HEK293 (cell line): ENCODE data around the gene KPTN.
A peak's percentile ranks its signal among the peaks of the same experiment; 100 is the strongest.

ENCODE experiments used
- CTCF ChIA-PET: fragments of 350-600 bp; formaldehyde crosslinking; extraction: SDS; loops from one replicate; lab custom pipeline; 2021; ENCODE audit warnings: antibody characterized with exemption; lab: Yijun Ruan, JAX
- POLR2A ChIA-PET: fragments of 300-600 bp; formaldehyde crosslinking; extraction: SDS; loops from one replicate; lab custom pipeline; 2020; ENCODE audit warnings: antibody characterized with exemption, inconsistent platforms; lab: Yijun Ruan, JAX
- H3K27ac ChIP-seq: fragments of 200-500 bp; sonication (Bioruptor generic); 2 replicates; pipeline ENCODE4 v1.5.1; 2014; ENCODE audit warnings: low read depth, low read length, control low read depth, inconsistent platforms; ENCODE audit errors: extremely low read depth
- H3K36me3 ChIP-seq, 2 experiments: fragments of 200-500 bp in 1 of 2; sonication (Bioruptor generic) in 1 of 2; 1 replicate in 1 of 2; 2 replicates in 1 of 2; pipeline ENCODE4 v1.5.1; 2014 to 2017; ENCODE audit warnings: inconsistent platforms in 2 of 2, low read length in 2 of 2; ENCODE audit not compliant: control insufficient read depth in 2 of 2, insufficient read depth in 1 of 2
- H3K4me1 ChIP-seq: fragments of 200-500 bp; sonication (Bioruptor generic); 2 replicates; pipeline ENCODE4 v1.5.1; 2014; ENCODE audit warnings: mild to moderate bottlenecking, low read length, inconsistent platforms; ENCODE audit not compliant: control insufficient read depth, insufficient read depth
- H3K4me3 ChIP-seq: 2 replicates; pipeline ENCODE4 v1.5.1; 2011; ENCODE audit warnings: low read depth, mild to moderate bottlenecking, control low read depth, low read length, moderate library complexity
- H3K9me3 ChIP-seq: fragments of 200-500 bp; sonication (Bioruptor generic); 2 replicates; pipeline ENCODE4 v1.5.1; 2014; ENCODE audit warnings: low read depth, low read length, inconsistent platforms; ENCODE audit not compliant: control insufficient read depth, insufficient read depth
- GLIS1 ChIP-seq: fragments of 450-650 bp; formaldehyde crosslinking; IDR thresholded peaks from 2 replicates; pipeline ENCODE4 v1.5.1; 2016; ENCODE audit warnings: missing biosample characterization, missing genetic modification characterization
- OSR2 ChIP-seq: fragments of 450-650 bp; formaldehyde crosslinking; IDR thresholded peaks from 2 replicates; pipeline ENCODE4 v1.5.1; 2016; ENCODE audit warnings: missing biosample characterization, missing genetic modification characterization
- SP2 ChIP-seq: fragments of 450-650 bp; formaldehyde crosslinking; IDR thresholded peaks from 2 replicates; pipeline ENCODE4 v1.5.1; 2016; ENCODE audit warnings: missing biosample characterization, missing genetic modification characterization
- YY1 ChIP-seq: fragments of 450-650 bp; formaldehyde crosslinking; IDR thresholded peaks from 2 replicates; pipeline ENCODE4 v1.5.1; 2018; ENCODE audit warnings: missing biosample characterization, missing genetic modification characterization
- ZFP69B ChIP-seq: fragments of 450-650 bp; formaldehyde crosslinking; IDR thresholded peaks from 2 replicates; pipeline ENCODE4 v1.5.1; 2016; ENCODE audit warnings: missing biosample characterization, missing genetic modification characterization
- ZIC2 ChIP-seq: fragments of 450-650 bp; formaldehyde crosslinking; IDR thresholded peaks from 2 replicates; pipeline ENCODE4 v1.5.1; 2016; ENCODE audit warnings: missing biosample characterization, missing genetic modification characterization
- ZNF132 ChIP-seq: fragments of 450-650 bp; formaldehyde crosslinking; IDR thresholded peaks from 2 replicates; pipeline ENCODE4 v1.5.1; 2017; ENCODE audit warnings: missing biosample characterization, missing genetic modification characterization, borderline replicate concordance
- ZNF223 ChIP-seq: fragments of 450-650 bp; formaldehyde crosslinking; IDR thresholded peaks from 2 replicates; pipeline ENCODE4 v1.5.1; 2016; ENCODE audit warnings: missing biosample characterization, missing genetic modification characterization
- ZNF416 ChIP-seq: fragments of 450-650 bp; formaldehyde crosslinking; IDR thresholded peaks from 2 replicates; pipeline ENCODE4 v1.5.1; 2016; ENCODE audit warnings: missing biosample characterization, missing genetic modification characterization
- ZNF423 ChIP-seq: fragments of 450-650 bp; formaldehyde crosslinking; IDR thresholded peaks from 2 replicates; pipeline ENCODE4 v1.5.1; 2016; ENCODE audit warnings: missing biosample characterization, missing genetic modification characterization
- ZNF510 ChIP-seq: fragments of 450-650 bp; formaldehyde crosslinking; IDR thresholded peaks from 2 replicates; pipeline ENCODE4 v1.5.1; 2018; ENCODE audit warnings: mild to moderate bottlenecking, missing genetic modification characterization, missing biosample characterization; ENCODE audit not compliant: insufficient replicate concordance
- ZNF560 ChIP-seq: fragments of 450-650 bp; formaldehyde crosslinking; IDR thresholded peaks from 2 replicates; pipeline ENCODE4 v1.5.1; 2017; ENCODE audit warnings: missing biosample characterization, missing genetic modification characterization, borderline replicate concordance
- ZNF777 ChIP-seq: fragments of 450-650 bp; formaldehyde crosslinking; IDR thresholded peaks from 2 replicates; pipeline ENCODE4 v1.5.1; 2017; ENCODE audit warnings: missing biosample characterization, missing genetic modification characterization, borderline replicate concordance
- ZNF837 ChIP-seq: fragments of 450-650 bp; formaldehyde crosslinking; IDR thresholded peaks from 2 replicates; pipeline ENCODE4 v1.5.1; 2016; ENCODE audit warnings: missing biosample characterization, missing genetic modification characterization
- TF ChIP-seq, protein P1 (sequence below): fragments of 450-650 bp; formaldehyde crosslinking; IDR thresholded peaks from 2 replicates; pipeline ENCODE4 v1.5.1; 2016; ENCODE audit warnings: missing biosample characterization, missing genetic modification characterization
- TF ChIP-seq, protein P2 (sequence below): fragments of 450-650 bp; formaldehyde crosslinking; IDR thresholded peaks from 2 replicates; pipeline ENCODE4 v1.5.1; 2016; ENCODE audit warnings: missing biosample characterization, missing genetic modification characterization, borderline replicate concordance
- TF ChIP-seq, protein P3 (sequence below): fragments of 450-650 bp; formaldehyde crosslinking; IDR thresholded peaks from 2 replicates; pipeline ENCODE4 v1.5.1; 2017; ENCODE audit warnings: missing biosample characterization, missing genetic modification characterization
- TF ChIP-seq, protein P4 (sequence below): fragments of 450-650 bp; formaldehyde crosslinking; IDR thresholded peaks from 2 replicates; pipeline ENCODE4 v1.5.1; 2016; ENCODE audit warnings: missing biosample characterization, missing genetic modification characterization
- TF ChIP-seq, protein P5 (sequence below): fragments of 450-650 bp; formaldehyde crosslinking; IDR thresholded peaks from 2 replicates; pipeline ENCODE4 v1.5.1; 2016; ENCODE audit warnings: missing biosample characterization, missing genetic modification characterization
- TF ChIP-seq, protein P6 (sequence below): fragments of 450-650 bp; formaldehyde crosslinking; IDR thresholded peaks from 2 replicates; pipeline ENCODE4 v1.5.1; 2016; ENCODE audit warnings: missing biosample characterization, missing genetic modification characterization

Gene KPTN

DNA sequence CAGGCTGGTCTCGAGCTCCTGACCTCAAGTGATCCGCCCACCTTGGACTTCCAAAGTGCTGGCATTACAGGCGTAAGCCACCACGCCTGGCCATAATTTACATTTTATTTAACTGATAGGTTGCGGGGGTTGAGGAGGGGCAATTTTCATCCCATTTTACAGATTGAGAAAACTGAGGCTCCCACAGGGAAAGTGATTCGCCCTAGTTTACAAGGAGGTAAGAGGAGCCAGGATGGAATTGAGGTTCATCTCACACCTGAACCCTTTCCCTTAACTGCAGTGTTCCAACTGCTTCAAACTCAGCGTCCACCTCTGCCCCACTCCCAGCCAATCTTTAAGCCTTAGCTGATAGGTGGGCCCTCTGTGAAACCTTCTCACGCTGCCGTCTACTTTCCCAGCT, 34.8 kb upstream of the KPTN start (continued):
- TF ChIP-seq, protein P1, sequence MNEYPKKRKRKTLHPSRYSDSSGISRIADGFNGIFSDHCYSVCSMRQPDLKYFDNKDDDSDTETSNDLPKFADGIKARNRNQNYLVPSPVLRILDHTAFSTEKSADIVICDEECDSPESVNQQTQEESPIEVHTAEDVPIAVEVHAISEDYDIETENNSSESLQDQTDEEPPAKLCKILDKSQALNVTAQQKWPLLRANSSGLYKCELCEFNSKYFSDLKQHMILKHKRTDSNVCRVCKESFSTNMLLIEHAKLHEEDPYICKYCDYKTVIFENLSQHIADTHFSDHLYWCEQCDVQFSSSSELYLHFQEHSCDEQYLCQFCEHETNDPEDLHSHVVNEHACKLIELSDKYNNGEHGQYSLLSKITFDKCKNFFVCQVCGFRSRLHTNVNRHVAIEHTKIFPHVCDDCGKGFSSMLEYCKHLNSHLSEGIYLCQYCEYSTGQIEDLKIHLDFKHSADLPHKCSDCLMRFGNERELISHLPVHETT (tag by site-specific recombination), result no peak
- TF ChIP-seq ZNF423 (tag by site-specific recombination) (no peak), ZNF837 (no peak), ZNF416 (tag by site-specific recombination) (no peak), ZNF777 (tag by site-specific recombination) (no peak)
- TF ChIP-seq, protein P2, sequence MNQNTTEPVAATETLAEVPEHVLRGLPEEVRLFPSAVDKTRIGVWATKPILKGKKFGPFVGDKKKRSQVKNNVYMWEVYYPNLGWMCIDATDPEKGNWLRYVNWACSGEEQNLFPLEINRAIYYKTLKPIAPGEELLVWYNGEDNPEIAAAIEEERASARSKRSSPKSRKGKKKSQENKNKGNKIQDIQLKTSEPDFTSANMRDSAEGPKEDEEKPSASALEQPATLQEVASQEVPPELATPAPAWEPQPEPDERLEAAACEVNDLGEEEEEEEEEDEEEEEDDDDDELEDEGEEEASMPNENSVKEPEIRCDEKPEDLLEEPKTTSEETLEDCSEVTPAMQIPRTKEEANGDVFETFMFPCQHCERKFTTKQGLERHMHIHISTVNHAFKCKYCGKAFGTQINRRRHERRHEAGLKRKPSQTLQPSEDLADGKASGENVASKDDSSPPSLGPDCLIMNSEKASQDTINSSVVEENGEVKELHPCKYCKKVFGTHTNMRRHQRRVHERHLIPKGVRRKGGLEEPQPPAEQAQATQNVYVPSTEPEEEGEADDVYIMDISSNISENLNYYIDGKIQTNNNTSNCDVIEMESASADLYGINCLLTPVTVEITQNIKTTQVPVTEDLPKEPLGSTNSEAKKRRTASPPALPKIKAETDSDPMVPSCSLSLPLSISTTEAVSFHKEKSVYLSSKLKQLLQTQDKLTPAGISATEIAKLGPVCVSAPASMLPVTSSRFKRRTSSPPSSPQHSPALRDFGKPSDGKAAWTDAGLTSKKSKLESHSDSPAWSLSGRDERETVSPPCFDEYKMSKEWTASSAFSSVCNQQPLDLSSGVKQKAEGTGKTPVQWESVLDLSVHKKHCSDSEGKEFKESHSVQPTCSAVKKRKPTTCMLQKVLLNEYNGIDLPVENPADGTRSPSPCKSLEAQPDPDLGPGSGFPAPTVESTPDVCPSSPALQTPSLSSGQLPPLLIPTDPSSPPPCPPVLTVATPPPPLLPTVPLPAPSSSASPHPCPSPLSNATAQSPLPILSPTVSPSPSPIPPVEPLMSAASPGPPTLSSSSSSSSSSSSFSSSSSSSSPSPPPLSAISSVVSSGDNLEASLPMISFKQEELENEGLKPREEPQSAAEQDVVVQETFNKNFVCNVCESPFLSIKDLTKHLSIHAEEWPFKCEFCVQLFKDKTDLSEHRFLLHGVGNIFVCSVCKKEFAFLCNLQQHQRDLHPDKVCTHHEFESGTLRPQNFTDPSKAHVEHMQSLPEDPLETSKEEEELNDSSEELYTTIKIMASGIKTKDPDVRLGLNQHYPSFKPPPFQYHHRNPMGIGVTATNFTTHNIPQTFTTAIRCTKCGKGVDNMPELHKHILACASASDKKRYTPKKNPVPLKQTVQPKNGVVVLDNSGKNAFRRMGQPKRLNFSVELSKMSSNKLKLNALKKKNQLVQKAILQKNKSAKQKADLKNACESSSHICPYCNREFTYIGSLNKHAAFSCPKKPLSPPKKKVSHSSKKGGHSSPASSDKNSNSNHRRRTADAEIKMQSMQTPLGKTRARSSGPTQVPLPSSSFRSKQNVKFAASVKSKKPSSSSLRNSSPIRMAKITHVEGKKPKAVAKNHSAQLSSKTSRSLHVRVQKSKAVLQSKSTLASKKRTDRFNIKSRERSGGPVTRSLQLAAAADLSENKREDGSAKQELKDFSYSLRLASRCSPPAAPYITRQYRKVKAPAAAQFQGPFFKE (tag by site-specific recombination), result no peak
- TF ChIP-seq, all 188 proteins: peak for 0

DNA sequence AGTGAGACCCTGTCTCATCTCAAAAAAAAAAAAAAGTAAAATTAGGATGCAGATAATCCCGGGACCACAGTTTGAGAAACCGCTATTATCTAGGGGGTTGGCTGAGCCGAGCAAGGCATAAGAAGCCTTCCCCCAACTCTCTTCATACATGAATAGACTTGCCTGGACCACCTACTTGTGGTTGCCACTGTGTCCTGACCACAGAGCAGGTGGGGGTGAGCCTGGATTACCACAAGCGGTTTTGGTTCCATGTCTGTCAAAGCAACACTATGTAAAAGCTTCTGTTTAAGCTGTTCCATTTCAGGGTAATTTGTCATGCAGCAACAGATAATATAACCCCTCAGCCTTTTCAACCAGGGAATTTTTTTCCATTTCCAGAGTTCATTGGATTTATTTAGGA, 34.1 kb upstream of the KPTN start:
- H3K27ac ChIP-seq, result no peak overlapping the region
- CTCF ChIA-PET, result interaction anchor here (0.6 to 0.7 kb wide), 3 partner anchors 12 to 90 kb away, joined by 3 read pairs; no protein-coding TSS in a partner anchor
- peaks cover 5% of the 10 kb centered on the region for H3K4me1 ChIP-seq
- POLR2A ChIA-PET, result no interaction called here
- H3K9me3 ChIP-seq, result no peaks in the 10 kb centered on the region
- H3K36me3 ChIP-seq, result no peaks in the 10 kb centered on the region
- no peak overlapping the region for H3K4me3 ChIP-seq
- TF ChIP-seq ZIC2 (tag by site-specific recombination), result peak; percentile 88
- TF ChIP-seq ZNF560 (tag by site-specific recombination), result no peak
- TF ChIP-seq OSR2, result peak; percentile 45; the same call in 1 of the 2 replicates
- TF ChIP-seq ZNF510 (tag by site-specific recombination), result no peak
- TF ChIP-seq, protein P3, sequence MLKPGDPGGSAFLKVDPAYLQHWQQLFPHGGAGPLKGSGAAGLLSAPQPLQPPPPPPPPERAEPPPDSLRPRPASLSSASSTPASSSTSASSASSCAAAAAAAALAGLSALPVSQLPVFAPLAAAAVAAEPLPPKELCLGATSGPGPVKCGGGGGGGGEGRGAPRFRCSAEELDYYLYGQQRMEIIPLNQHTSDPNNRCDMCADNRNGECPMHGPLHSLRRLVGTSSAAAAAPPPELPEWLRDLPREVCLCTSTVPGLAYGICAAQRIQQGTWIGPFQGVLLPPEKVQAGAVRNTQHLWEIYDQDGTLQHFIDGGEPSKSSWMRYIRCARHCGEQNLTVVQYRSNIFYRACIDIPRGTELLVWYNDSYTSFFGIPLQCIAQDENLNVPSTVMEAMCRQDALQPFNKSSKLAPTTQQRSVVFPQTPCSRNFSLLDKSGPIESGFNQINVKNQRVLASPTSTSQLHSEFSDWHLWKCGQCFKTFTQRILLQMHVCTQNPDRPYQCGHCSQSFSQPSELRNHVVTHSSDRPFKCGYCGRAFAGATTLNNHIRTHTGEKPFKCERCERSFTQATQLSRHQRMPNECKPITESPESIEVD, result no peak
- TF ChIP-seq, protein P4, sequence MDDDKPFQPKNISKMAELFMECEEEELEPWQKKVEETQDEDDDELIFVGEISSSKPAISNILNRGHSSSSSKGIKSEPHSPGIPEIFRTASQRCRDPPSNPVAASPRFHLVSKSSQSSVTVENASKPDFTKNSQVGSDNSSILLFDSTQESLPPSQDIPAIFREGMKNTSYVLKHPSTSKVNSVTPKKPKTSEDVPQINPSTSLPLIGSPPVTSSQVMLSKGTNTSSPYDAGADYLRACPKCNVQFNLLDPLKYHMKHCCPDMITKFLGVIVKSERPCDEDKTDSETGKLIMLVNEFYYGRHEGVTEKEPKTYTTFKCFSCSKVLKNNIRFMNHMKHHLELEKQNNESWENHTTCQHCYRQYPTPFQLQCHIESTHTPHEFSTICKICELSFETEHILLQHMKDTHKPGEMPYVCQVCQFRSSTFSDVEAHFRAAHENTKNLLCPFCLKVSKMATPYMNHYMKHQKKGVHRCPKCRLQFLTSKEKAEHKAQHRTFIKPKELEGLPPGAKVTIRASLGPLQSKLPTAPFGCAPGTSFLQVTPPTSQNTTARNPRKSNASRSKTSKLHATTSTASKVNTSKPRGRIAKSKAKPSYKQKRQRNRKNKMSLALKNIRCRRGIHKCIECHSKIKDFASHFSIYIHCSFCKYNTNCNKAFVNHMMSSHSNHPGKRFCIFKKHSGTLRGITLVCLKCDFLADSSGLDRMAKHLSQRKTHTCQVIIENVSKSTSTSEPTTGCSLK (tag by site-specific recombination), result no peak
- TF ChIP-seq SP2, result no peak
- TF ChIP-seq GLIS1 (tag by site-specific recombination), result peak; percentile 38; the same call in 1 of the 2 replicates
- no peak for TF ChIP-seq ZFP69B
- TF ChIP-seq ZNF132, result no peak
- TF ChIP-seq YY1, result no peak
- TF ChIP-seq, protein P5, sequence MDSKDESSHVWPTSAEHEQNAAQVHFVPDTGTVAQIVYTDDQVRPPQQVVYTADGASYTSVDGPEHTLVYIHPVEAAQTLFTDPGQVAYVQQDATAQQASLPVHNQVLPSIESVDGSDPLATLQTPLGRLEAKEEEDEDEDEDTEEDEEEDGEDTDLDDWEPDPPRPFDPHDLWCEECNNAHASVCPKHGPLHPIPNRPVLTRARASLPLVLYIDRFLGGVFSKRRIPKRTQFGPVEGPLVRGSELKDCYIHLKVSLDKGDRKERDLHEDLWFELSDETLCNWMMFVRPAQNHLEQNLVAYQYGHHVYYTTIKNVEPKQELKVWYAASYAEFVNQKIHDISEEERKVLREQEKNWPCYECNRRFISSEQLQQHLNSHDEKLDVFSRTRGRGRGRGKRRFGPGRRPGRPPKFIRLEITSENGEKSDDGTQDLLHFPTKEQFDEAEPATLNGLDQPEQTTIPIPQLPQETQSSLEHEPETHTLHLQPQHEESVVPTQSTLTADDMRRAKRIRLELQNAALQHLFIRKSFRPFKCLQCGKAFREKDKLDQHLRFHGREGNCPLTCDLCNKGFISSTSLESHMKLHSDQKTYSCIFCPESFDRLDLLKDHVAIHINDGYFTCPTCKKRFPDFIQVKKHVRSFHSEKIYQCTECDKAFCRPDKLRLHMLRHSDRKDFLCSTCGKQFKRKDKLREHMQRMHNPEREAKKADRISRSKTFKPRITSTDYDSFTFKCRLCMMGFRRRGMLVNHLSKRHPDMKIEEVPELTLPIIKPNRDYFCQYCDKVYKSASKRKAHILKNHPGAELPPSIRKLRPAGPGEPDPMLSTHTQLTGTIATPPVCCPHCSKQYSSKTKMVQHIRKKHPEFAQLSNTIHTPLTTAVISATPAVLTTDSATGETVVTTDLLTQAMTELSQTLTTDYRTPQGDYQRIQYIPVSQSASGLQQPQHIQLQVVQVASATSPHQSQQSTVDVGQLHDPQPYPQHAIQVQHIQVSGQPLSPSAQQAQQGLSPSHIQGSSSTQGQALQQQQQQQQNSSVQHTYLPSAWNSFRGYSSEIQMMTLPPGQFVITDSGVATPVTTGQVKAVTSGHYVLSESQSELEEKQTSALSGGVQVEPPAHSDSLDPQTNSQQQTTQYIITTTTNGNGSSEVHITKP (tag by site-specific recombination), result peak; percentile 51; the same call in 1 of the 2 replicates
- peak; percentile 61; the same call in 1 of the 2 replicates for TF ChIP-seq ZNF223 (tag by site-specific recombination)
- TF ChIP-seq, protein P6, sequence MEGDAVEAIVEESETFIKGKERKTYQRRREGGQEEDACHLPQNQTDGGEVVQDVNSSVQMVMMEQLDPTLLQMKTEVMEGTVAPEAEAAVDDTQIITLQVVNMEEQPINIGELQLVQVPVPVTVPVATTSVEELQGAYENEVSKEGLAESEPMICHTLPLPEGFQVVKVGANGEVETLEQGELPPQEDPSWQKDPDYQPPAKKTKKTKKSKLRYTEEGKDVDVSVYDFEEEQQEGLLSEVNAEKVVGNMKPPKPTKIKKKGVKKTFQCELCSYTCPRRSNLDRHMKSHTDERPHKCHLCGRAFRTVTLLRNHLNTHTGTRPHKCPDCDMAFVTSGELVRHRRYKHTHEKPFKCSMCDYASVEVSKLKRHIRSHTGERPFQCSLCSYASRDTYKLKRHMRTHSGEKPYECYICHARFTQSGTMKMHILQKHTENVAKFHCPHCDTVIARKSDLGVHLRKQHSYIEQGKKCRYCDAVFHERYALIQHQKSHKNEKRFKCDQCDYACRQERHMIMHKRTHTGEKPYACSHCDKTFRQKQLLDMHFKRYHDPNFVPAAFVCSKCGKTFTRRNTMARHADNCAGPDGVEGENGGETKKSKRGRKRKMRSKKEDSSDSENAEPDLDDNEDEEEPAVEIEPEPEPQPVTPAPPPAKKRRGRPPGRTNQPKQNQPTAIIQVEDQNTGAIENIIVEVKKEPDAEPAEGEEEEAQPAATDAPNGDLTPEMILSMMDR (tag by site-specific recombination), result no peak
